NCI-H2227 treated with DMSO at 0.1 percent for 48 hours (cell line): ENCODE measurements around the gene OAS3.
A peak's percentile ranks its signal among the peaks of the same experiment; 100 is the strongest.

ENCODE experiments used
- DNase-seq: peaks from one replicate; lab custom pipeline; 2025; lab: John Stamatoyannopoulos, UW

The OAS3 gene

DNA sequence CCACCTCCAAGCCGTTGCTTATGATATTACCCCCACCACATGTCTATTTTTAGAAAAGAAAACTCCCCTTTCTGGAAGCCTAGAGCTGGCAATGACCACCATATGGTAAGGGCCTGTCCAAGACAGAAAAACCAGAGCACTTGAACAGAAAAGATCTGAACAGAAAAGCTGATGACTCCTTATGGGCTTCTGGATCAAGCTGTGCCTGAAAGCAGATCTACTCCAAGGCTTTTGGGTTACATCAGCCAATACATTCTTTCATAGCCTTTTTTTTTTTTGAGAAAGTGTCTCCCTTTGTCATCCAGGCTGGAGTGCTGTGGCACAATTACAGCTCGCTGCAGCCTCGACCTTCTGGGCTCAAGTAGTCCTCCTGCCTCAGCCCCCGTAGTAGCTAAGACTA, 23.3 kb downstream of the OAS3 start:
- no peak for DNase-seq

DNA sequence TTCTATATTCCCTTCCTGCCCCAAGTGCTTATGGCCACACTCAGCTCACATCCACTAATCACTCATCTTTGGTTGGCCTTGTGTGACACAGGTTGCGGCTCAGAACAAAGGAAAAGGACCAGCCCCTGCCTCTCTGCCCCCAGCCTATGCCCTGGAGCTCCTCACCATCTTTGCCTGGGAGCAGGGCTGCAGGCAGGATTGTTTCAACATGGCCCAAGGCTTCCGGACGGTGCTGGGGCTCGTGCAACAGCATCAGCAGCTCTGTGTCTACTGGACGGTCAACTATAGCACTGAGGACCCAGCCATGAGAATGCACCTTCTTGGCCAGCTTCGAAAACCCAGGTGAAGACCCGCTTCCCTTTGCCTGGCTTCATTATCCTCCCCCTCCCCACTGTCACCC, 24.3 kb downstream of the OAS3 start:
- DNase-seq: no peak

DNA sequence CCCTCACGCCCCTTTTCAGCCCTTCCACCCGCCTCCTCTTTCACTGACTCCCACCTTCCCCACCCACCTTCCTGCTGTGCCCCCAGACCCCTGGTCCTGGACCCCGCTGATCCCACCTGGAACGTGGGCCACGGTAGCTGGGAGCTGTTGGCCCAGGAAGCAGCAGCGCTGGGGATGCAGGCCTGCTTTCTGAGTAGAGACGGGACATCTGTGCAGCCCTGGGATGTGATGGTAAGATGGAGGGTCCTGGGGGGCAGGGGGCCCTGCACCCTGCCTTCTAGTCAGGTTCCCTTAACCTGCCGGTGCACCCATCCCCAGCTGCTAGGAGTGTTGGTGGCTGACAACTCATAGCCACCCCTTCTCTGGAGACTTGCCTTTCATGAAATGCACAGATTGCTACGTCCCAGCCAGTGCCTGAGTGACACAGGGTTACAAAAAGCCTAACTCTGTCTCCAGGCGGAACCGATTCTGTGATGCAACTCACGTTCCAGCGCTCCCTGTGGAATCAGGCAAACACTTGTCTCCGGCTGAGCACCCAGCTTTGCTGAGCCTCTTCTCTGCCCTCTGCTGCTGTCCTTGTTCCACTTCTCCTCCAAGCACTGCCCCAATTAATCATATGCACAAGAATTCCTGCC, 25.1 kb downstream of the OAS3 start:
- no peak for DNase-seq

DNA sequence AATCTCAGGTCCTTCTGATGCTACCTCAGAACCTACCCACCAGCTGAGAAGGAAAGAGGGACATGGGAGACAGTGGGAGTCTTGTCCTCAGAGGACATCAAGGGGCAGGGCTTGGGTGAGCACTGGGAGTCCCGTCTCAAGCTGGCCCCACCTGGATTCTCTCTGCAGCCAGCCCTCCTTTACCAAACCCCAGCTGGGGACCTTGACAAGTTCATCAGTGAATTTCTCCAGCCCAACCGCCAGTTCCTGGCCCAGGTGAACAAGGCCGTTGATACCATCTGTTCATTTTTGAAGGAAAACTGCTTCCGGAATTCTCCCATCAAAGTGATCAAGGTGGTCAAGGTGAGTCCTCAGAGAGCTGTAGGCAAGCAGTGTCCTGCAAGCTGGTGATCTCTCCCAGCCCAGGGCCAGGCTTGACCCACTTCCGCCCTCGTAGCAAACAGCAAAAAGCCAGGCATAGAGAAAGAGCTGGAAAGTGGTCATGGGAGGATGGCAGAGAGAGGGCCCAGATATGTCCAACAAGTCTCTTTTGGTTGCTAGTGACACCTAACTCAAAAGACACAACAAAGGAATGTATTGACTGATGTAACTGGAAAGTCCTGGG, 25.9 kb downstream of the OAS3 start:
- no peak for DNase-seq

DNA sequence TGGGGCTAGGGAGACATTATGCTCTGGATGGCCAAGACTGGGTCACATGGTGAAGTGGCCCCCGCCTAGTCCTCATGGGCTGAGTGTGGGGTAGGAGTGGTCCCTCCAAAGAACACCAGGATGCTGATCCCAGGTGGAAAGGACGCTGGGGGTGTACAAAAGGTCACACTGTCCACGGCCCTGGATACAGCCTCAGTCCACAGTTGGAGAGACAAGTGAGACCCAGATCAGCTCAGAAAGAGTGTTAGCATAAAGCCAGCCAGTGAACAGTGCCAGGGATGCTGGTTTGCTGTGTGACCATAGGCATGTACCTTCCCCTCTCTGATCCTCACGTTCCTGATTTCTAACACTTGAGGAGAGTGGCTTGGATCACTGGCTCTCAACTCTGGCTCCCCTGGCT, 26.6 kb downstream of the OAS3 start:
- no peak for DNase-seq

DNA sequence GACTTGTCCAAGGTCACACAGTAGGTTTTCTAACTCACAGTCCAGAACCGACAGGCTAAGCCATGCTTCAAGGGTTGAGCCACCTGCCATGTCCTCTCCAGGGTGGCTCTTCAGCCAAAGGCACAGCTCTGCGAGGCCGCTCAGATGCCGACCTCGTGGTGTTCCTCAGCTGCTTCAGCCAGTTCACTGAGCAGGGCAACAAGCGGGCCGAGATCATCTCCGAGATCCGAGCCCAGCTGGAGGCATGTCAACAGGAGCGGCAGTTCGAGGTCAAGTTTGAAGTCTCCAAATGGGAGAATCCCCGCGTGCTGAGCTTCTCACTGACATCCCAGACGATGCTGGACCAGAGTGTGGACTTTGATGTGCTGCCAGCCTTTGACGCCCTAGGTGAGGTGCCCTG, 27.4 kb downstream of the OAS3 start:
- DNase-seq: no peak

DNA sequence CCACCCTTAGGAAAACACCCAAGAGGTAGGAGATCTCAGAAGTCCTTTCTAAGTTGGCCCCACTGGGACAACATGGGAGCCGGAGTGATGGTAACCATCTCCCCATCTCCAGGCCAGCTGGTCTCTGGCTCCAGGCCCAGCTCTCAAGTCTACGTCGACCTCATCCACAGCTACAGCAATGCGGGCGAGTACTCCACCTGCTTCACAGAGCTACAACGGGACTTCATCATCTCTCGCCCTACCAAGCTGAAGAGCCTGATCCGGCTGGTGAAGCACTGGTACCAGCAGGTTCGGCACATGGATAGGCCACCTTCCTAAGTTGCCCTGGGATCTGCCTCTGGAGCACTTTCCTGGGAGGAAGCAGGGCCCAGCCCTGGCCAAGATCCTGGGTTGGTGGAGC, 29.0 kb downstream of the OAS3 start:
- no peak for DNase-seq

DNA sequence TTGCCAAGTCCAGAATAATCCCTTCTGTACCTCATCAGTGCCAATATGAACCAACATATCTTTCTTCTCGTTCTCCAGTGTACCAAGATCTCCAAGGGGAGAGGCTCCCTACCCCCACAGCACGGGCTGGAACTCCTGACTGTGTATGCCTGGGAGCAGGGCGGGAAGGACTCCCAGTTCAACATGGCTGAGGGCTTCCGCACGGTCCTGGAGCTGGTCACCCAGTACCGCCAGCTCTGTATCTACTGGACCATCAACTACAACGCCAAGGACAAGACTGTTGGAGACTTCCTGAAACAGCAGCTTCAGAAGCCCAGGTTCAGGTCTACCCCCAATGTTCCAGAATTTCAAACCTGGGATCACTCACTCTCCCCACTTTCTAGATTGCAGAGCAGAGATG, 29.6 kb downstream of the OAS3 start:
- DNase-seq: no peak

DNA sequence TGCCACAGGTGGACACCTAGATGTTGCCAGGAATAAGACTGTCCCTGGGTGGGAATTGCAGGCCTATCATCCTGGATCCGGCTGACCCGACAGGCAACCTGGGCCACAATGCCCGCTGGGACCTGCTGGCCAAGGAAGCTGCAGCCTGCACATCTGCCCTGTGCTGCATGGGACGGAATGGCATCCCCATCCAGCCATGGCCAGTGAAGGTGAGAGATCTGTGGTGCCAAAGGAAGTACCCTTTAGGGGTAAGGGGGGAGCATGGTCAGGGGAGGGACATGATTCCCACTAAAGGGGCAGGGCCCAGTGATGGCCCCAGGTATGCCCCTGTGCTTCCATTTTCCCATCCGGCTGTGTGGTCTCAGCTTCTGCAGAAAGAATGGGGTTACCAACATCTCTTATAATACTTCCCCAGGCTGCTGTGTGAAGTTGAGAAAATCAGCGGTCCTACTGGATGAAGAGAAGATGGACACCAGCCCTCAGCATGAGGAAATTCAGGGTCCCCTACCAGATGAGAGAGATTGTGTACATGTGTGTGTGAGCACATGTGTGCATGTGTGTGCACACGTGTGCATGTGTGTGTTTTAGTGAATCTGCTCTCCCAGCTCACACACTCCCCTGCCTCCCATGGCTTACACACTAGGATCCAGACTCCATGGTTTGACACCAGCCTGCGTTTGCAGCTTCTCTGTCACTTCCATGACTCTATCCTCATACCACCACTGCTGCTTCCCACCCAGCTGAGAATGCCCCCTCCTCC, 31.5 kb downstream of the OAS3 start:
- DNase-seq: no peak

DNA sequence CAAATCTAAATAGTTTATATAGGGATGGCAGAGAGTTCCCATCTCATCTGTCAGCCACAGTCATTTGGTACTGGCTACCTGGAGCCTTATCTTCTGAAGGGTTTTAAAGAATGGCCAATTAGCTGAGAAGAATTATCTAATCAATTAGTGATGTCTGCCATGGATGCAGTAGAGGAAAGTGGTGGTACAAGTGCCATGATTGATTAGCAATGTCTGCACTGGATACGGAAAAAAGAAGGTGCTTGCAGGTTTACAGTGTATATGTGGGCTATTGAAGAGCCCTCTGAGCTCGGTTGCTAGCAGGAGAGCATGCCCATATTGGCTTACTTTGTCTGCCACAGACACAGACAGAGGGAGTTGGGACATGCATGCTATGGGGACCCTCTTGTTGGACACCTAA, 32.1 kb downstream of the OAS3 start:
- no peak for DNase-seq

DNA sequence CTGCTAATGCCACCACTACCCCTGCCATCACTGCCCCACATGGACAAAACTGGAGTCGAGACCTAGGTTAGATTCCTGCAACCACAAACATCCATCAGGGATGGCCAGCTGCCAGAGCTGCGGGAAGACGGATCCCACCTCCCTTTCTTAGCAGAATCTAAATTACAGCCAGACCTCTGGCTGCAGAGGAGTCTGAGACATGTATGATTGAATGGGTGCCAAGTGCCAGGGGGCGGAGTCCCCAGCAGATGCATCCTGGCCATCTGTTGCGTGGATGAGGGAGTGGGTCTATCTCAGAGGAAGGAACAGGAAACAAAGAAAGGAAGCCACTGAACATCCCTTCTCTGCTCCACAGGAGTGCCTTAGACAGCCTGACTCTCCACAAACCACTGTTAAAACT, 33.0 kb downstream of the OAS3 start:
- DNase-seq: peak; percentile 12

DNA sequence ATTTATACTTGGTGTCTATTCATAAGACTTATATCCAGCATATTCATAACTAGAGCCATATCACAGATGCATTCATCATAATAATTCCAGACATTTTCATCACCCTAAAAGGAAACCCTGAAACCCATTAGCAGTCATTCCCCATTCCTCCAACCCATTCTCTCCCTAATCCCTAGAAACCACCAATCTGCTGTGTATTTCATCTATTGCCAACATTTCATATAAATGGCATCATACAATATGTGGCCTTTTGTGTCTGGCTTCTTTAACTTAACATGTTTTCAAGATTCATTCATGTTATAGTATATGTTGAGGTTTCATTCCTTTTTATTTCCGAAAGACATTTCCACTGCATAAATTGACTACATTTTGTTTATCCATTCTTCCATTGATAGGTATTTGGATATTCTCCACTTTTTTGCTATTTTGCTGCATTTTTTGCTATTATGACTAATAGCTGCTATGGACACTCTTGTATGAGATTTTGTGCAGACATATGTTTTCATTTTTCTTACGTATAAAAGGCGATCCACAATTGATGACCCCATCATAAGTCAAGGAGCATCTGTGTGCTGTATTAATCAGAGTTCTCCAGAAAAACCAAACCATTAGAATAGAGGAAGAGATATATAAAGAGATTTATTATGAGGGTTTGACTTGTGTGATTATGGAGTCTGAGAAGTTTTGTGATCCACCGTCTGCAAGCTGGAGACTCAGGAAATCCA, 34.9 kb downstream of the OAS3 start:
- DNase-seq: no peak

DNA sequence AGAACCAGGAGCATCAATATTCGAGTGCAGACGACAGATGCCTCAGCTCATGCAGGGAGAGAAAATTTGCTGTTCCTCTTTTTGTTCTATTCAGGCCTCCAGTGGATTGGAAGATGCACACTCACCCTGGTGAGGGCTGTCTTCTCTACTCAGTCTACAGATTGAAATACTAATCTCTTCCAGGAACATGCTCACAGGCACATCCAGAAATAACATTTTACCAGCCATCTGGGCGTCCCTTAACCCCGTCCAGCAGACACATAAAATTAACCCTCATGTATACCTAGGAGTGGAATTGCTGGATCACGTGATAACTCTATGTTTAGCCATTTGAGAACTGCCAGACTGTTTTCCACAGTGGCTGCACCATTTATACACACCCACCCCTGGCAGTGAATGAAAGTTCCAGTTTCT, 35.6 kb downstream of the OAS3 start:
- no peak for DNase-seq

DNA sequence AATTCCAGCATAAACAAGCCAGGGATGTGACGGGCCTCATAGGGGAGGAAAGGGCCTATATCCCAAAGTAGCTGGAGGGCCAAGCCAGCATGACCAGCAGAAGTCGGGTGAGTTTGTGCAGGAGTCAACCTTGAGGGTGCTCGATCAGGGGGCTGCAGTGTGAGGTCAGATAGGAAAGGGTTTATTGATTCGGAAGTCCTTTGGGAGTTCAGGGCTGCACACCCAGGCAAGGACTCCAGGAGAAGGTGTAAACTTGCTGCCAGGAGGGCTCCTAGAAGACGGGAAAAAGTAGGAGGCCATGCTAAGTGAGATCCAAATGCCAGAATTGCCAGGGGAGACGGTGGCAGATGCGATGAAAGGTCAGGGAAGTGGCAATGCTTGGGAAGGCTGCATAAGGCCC, 36.6 kb downstream of the OAS3 start:
- DNase-seq: no peak

DNA sequence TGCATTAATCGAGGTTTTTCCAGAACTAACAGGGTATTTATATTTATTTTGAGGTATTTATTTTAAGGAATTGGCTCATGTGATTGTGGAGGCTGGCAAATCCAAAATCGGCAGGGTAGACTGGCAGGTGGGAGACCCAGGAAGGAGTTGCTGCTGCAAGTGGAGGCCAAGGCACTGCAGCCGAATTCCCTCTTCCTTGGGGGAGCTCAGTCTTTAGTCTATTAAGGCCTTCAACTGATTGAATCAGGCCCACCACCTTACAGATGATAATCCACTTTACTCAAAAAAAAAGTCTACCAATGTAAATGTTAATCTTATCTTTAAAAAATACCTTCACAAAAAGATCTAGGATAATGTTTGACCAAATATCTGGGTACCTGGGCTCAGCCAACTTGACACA, 38.9 kb downstream of the OAS3 start:
- DNase-seq: no peak

DNA sequence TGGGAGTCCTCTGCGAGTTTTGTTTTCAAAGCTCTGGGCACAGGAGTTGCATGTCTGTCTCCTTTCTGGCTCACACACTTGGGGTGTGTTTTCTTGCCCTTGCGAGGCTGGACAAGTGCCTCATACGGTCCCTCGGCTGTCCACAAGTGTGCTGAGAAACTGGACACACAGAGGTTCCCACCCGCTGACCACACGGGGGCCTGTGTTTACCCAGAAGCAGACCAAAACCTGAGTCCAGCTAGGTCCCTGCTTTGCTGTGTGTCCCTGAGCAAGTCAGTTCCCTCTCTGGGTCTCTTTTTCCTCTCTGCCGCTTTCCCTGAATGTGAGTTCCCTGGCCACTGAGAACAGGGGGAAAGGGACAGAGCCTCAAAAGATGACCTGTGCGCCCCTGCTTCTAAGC, 39.4 kb downstream of the OAS3 start:
- DNase-seq: no peak

DNA sequence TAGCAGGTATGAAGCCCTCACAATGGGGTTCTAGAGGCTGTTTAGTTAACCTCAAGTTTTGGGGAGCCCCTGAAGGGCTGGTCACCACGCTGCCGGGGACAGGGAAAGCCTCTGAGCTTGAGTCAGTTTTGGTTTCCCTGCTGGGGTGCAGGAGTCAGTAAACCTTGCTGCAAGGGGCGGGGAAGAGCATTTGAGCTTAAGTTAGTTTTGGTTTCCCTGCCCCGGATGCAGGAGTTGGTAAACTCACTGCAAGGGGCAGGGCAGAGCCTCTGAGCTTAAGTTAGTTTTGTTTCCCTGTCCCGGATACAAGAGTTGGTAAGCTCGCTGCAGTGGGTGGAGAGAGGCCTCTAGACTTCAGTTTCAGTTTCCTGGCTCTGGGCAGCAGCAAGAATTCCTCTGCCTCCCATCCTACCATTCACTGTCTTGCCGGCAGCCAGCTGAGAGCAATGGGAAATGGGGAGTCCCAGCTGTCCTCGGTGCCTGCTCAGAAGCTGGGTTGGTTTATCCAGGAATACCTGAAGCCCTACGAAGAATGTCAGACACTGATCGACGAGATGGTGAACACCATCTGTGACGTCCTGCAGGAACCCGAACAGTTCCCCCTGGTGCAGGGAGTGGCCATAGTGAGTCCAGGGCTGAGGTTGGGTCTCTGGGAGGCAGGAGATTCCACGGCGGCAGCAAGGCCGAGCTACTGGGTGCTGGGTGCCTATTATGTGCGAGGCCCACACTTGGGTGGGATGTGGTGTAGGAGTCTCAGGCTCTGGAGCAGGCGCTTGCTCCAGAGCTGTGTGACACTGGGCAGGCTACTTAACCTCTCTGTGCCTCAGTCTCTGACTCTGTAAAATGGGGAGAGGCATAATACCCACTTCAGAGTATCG, 40.1 kb downstream of the OAS3 start, which contains the start of gene OAS2:
Gene OAS2 (plus strand): TSS at position 357 of the 878 bp plus-strand sequence. CDS start 90 bp downstream, at position 447.
- no peak for DNase-seq

DNA sequence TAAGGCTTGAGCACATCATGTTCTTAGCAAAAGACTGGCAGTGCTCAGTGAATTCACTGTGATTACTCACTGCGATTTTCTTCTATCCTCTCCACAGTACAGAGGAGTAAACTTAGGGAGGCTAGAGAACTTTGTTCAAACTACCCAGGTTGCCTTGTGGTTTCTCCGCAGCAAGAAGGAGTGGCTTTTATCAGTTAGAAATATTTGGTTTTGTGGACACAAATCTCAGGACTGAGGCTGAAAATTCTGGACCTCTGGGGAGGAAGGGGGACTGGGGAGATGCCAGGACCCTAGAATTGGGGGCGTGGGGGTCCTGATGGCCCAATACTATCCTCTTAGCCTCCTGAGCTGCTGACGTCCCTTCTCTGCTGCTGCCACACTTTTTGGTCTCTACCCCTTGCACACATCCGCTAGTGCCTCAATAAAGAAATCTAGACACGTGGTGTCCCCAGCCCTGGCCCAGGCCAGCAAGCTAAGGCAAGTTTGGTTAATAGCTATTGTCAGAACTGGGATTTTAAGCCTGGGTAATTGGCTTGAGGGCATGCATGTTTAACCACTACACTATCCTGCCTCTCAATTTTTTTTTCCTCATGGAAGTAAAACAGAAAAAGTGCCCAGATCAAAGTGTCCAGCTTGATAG, 40.9 kb downstream of the OAS3 start:
- DNase-seq: no peak

DNA sequence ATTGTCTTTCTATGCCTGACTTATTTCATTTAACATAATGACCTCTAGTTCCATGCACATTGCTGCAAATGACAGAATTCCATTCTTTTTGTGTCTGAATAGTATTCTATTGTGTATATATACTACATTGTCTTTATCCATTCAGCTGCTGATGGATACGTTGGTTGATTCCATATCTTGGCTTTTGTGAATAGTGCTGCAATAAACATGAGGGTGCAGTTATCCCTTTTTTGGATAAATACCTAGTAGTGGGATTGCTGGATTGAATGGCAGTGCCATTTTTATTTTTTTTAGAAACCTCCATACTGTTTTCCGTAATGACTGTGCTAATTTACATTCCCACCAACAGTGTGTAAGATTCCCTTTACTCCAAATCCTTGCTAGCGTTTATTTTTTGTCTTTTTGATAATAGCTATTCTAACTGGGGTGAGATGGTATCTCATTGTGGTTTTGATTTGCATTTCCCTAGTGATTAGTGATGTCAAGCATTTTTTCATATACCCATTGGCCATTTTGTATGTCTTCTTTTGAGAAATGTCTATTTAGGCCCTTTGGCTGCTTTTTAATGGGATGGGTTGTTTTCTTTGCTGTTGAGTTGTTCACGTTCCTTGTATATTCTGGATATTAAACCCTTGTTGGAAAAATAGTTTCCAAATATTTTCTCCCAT, 42.4 kb downstream of the OAS3 start:
- no peak for DNase-seq

DNA sequence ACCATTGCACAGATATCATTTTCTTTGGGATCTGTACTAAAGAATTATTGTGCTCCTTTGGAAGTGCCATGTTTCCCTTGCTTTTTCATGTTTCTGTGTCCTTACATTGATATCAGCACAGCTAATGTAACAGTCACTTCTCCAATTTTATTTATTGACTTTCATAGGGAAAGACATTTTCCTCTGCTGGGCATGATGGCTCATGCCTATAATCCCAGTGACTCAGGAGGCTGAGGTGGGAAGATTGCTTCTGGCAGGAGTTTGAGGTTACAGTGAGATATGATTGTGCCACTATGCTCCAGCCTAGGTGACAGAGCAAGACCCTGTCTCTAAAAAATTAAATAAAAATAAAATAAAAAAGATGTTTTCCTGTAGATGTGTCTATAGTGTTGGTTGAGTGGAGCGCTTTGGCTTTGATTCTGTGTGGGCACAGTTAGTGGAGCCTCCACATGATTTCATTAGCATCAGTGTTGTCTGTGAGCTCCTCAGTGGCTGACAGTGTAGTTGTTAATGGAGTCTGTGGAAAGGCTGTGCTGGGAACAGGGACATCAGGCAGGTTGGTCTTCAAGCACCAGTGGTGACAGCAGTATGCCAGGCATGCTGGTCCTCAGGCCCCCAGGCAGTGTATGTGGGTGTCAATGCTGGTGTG, 47.5 kb downstream of the OAS3 start:
- DNase-seq: no peak
